GM18519 (cell line): ENCODE data around the gene TSTD1.
"Not testable (repeated sequence)": the region's sequence is repeated elsewhere in the genome, so short reads cannot be mapped to it uniquely, and the experiment has no call there.

ENCODE experiments used
- ATAC-seq: cut with Tn5 transposase; IDR thresholded peaks from one replicate; pipeline ENCODE4 v1.9.1; 2021; ENCODE audit warnings: mild to moderate bottlenecking, moderate library complexity; ENCODE audit not compliant: unreplicated experiment, low FRiP score

Gene TSTD1

GRCh38 chr1:161069731-161070270 is 31.0 kb upstream of the TSTD1 start, which contains the start of gene ARHGAP30:
Gene ARHGAP30, minus strand, starts transcription at chr1:161069891. Its CDS starts 267 bp downstream, at chr1:161069624.
- peak; percentile 70 for ATAC-seq

GRCh38 chr1:161069241-161069640 is 30.5 kb upstream of the TSTD1 start:
- ATAC-seq = no peak

- ATAC-seq = no peak
Measured at GRCh38 chr1:161068306-161069234, 29.8 kb upstream of the TSTD1 start.

- no peak for ATAC-seq
Measured at GRCh38 chr1:161066694-161067093, 27.9 kb upstream of the TSTD1 start.

GRCh38 chr1:161065681-161066080 is 26.9 kb upstream of the TSTD1 start:
- not testable (repeated sequence) for ATAC-seq

- ATAC-seq = not testable (repeated sequence)
Measured at GRCh38 chr1:161063936-161064335, 25.2 kb upstream of the TSTD1 start.

GRCh38 chr1:161061419-161061818 is 22.7 kb upstream of the TSTD1 start:
- ATAC-seq = no peak

GRCh38 chr1:161059293-161059692 is 20.5 kb upstream of the TSTD1 start:
- no peak for ATAC-seq

- ATAC-seq = no peak
Measured at GRCh38 chr1:161054805-161055204, 16.0 kb upstream of the TSTD1 start.

GRCh38 chr1:161054232-161054631 is 15.5 kb upstream of the TSTD1 start:
- ATAC-seq = no peak

GRCh38 chr1:161052899-161053298 is 14.1 kb upstream of the TSTD1 start:
- ATAC-seq = no peak

GRCh38 chr1:161051219-161051618 is 12.5 kb upstream of the TSTD1 start:
- no peak for ATAC-seq

GRCh38 chr1:161048949-161049722 is 10.4 kb upstream of the TSTD1 start:
- ATAC-seq = no peak

GRCh38 chr1:161047436-161048420 is 9.0 kb upstream of the TSTD1 start:
- no peak for ATAC-seq

GRCh38 chr1:161046605-161047228 is 8.0 kb upstream of the TSTD1 start:
- peak; percentile 40 for ATAC-seq

- ATAC-seq = peak; percentile 33
Measured at GRCh38 chr1:161045736-161046604, 7.2 kb upstream of the TSTD1 start, which contains the start of gene USF1. Gene USF1, minus strand, starts transcription at chr1:161045977. Its CDS starts 2,702 bp downstream, at chr1:161043275.

GRCh38 chr1:161044908-161045735 is 6.4 kb upstream of the TSTD1 start:
- ATAC-seq = no peak

- ATAC-seq = no peak
Measured at GRCh38 chr1:161044535-161044907, 5.8 kb upstream of the TSTD1 start.
